NCI-H2196 (cell line): Measurements from ENCODE around the gene RNF19B.
"Not testable (repeated sequence)": the region's sequence is repeated elsewhere in the genome, so short reads cannot be mapped to it uniquely, and the experiment has no call there.

Source experiments
- DNase-seq: peaks from one replicate; lab custom pipeline; 2025; ENCODE audit not compliant: unreplicated experiment; lab: John Stamatoyannopoulos, UW

The RNF19B gene

GRCh38 chr1:32992489-32993323, 28.1 kb upstream of the RNF19B start:
- peak; percentile 12 for DNase-seq

- no peak for DNase-seq
Measured at GRCh38 chr1:32991819-32992488, 27.3 kb upstream of the RNF19B start.

- DNase-seq = no peak
Measured at GRCh38 chr1:32991386-32991785, 26.8 kb upstream of the RNF19B start.

GRCh38 chr1:32990887-32991286, 26.3 kb upstream of the RNF19B start:
- no peak for DNase-seq

- DNase-seq = peak; percentile 24
Measured at GRCh38 chr1:32989160-32990050, 24.8 kb upstream of the RNF19B start.

- no peak for DNase-seq
Measured at GRCh38 chr1:32988665-32989064, 24.1 kb upstream of the RNF19B start.

GRCh38 chr1:32985226-32985625, 20.6 kb upstream of the RNF19B start:
- no peak for DNase-seq

GRCh38 chr1:32984455-32985171, 20.0 kb upstream of the RNF19B start:
- DNase-seq = no peak

GRCh38 chr1:32984090-32984454, 19.5 kb upstream of the RNF19B start:
- DNase-seq = no peak

GRCh38 chr1:32983020-32983419, 18.4 kb upstream of the RNF19B start:
- no peak for DNase-seq

GRCh38 chr1:32981003-32981901, 16.6 kb upstream of the RNF19B start:
- no peak for DNase-seq

GRCh38 chr1:32980080-32980479, 15.5 kb upstream of the RNF19B start:
- no peak for DNase-seq

- DNase-seq = no peak
Measured at GRCh38 chr1:32978854-32979253, 14.2 kb upstream of the RNF19B start.

GRCh38 chr1:32977546-32978087, 13.0 kb upstream of the RNF19B start:
- DNase-seq = no peak

- not testable (repeated sequence) for DNase-seq
Measured at GRCh38 chr1:32975055-32975454, 10.4 kb upstream of the RNF19B start.

GRCh38 chr1:32973458-32973857, 8.8 kb upstream of the RNF19B start:
- DNase-seq = not testable (repeated sequence)

GRCh38 chr1:32972814-32973428, 8.3 kb upstream of the RNF19B start:
- DNase-seq = peak; percentile 75

- no peak for DNase-seq
Measured at GRCh38 chr1:32971576-32971975, 7.0 kb upstream of the RNF19B start.

- no peak for DNase-seq
Measured at GRCh38 chr1:32971156-32971555, 6.5 kb upstream of the RNF19B start.
